ENCODE data around the gene FAM170B. TPM values are rescaled to one million over a fixed set of nuclear protein-coding genes. Genes with fewer than 3 reads are reported as not detected.

FAM170B gene
- total and polyA plus RNA-seq, 7 experiments from 2014 or later, result 0.15 TPM; not detected in 6

- no peak overlapping the region for H3K4me3 Mint-ChIP-seq
- H3K27me3 ChIP-seq (ENCODE audit: control insufficient read depth in 2 of 2, insufficient read depth in 2 of 2, low read length in 2 of 2), result peaks cover 0 to 4% of the 10 kb centered on the region in 2 donors
- H3K4me1 ChIP-seq (ENCODE audit: control insufficient read depth in 2 of 2, insufficient read depth in 2 of 2, low read length in 2 of 2), result no peaks in the 10 kb centered on the region
- no peaks in the 10 kb centered on the region for H3K36me3 ChIP-seq (ENCODE audit: control insufficient read depth in 2 of 3, insufficient read depth in 3 of 3, low read length in 3 of 3)
- intact Hi-C loops (cut with micrococcal nuclease), result no loop called here
- no peak overlapping the region for H3K4me3 ChIP-seq (ENCODE audit: low read length)
- ChIA-PET POLR2A (no interaction called here), CTCF (no interaction called here)
- H3K9me3 ChIP-seq (ENCODE audit: control insufficient read depth in 2 of 3, low read length in 3 of 3), result no peaks in the 10 kb centered on the region
- peaks cover 0 to 1% (median 0%) of the 10 kb centered on the region in 5 donors for H3K36me3 Mint-ChIP-seq
- peaks cover 0 to 7% (median 5%) of the 10 kb centered on the region in 7 donors for H3K4me1 Mint-ChIP-seq
- no peak overlapping the region for H3K27ac Mint-ChIP-seq
- ATAC-seq (no peak), DNase-seq (no peak)
- H3K27me3 Mint-ChIP-seq, result peaks cover 20 to 62% (median 24%) of the 10 kb centered on the region in 5 donors
- H3K27ac ChIP-seq (ENCODE audit: low read depth, low read length), result no peak overlapping the region
- H3K9me3 Mint-ChIP-seq, result peaks cover 0 to 4% (median 0%) of the 10 kb centered on the region in 11 donors
Observed at GRCh38 chr10:49117376-49118070, 16.3 kb downstream of the FAM170B start.

- no peak for DNase-seq
- no peaks in the 10 kb centered on the region for H3K9me3 ChIP-seq (ENCODE audit: control insufficient read depth in 2 of 3, low read length in 3 of 3)
- H3K27me3 ChIP-seq (ENCODE audit: control insufficient read depth in 2 of 2, insufficient read depth in 2 of 2, low read length in 2 of 2), result peaks cover 0 to 4% of the 10 kb centered on the region in 2 donors
- H3K27ac ChIP-seq (ENCODE audit: low read depth, low read length), result no peak overlapping the region
- ChIA-PET POLR2A (no interaction called here), CTCF (no interaction called here)
- Mint-ChIP-seq H3K4me1 (peaks cover 0 to 7% (median 5%) of the 10 kb centered on the region in 7 donors), H3K27me3 (peaks cover 20 to 63% (median 24%) of the 10 kb centered on the region in 5 donors), H3K27ac (no peak overlapping the region), H3K4me3 (no peak overlapping the region), H3K36me3 (peaks cover 0 to 1% (median 0%) of the 10 kb centered on the region in 5 donors), H3K9me3 (peaks cover 0 to 3% (median 0%) of the 10 kb centered on the region in 11 donors)
- H3K4me3 ChIP-seq (ENCODE audit: low read length), result no peak overlapping the region
- no peaks in the 10 kb centered on the region for H3K36me3 ChIP-seq (ENCODE audit: control insufficient read depth in 2 of 3, insufficient read depth in 3 of 3, low read length in 3 of 3)
- H3K4me1 ChIP-seq (ENCODE audit: control insufficient read depth in 2 of 2, insufficient read depth in 2 of 2, low read length in 2 of 2), result no peaks in the 10 kb centered on the region
- no peak for ATAC-seq
- intact Hi-C loops (cut with micrococcal nuclease), result no loop called here
Observed at GRCh38 chr10:49116509-49117375, 17.1 kb downstream of the FAM170B start.

- Histone ChIP-seq H3K27me3 (ENCODE audit: control insufficient read depth in 2 of 2, insufficient read depth in 2 of 2, low read length in 2 of 2) (peaks cover 0 to 4% of the 10 kb centered on the region in 2 donors), H3K27ac (ENCODE audit: low read depth, low read length) (no peak overlapping the region), H3K4me1 (ENCODE audit: control insufficient read depth in 2 of 2, insufficient read depth in 2 of 2, low read length in 2 of 2) (no peaks in the 10 kb centered on the region), H3K36me3 (ENCODE audit: control insufficient read depth in 2 of 3, insufficient read depth in 3 of 3, low read length in 3 of 3) (no peaks in the 10 kb centered on the region), H3K4me3 (ENCODE audit: low read length) (no peak overlapping the region), H3K9me3 (ENCODE audit: control insufficient read depth in 2 of 3, low read length in 3 of 3) (no peaks in the 10 kb centered on the region)
- DNase-seq (no peak), ATAC-seq (no peak)
- POLR2A ChIA-PET, result no interaction called here
- H3K9me3 Mint-ChIP-seq, result no peaks in the 10 kb centered on the region
- peaks cover 0 to 7% (median 5%) of the 10 kb centered on the region in 7 donors for H3K4me1 Mint-ChIP-seq
- peaks cover 0 to 1% (median 0%) of the 10 kb centered on the region in 5 donors for H3K36me3 Mint-ChIP-seq
- H3K27me3 Mint-ChIP-seq, result peaks cover 17 to 62% (median 28%) of the 10 kb centered on the region in 5 donors
- no peak overlapping the region for H3K27ac Mint-ChIP-seq
- intact Hi-C loops (cut with micrococcal nuclease), result no loop called here
- peak overlapping the region in 2 of 10 donors; percentile 30 to 36 for H3K4me3 Mint-ChIP-seq
- CTCF ChIA-PET, result no interaction called here
Observed at GRCh38 chr10:49115796-49116508, 17.9 kb downstream of the FAM170B start.

- H3K4me1 Mint-ChIP-seq, result peaks cover 0 to 7% (median 5%) of the 10 kb centered on the region in 7 donors
- H3K27me3 ChIP-seq (ENCODE audit: control insufficient read depth in 2 of 2, insufficient read depth in 2 of 2, low read length in 2 of 2), result peaks cover 0 to 4% of the 10 kb centered on the region in 2 donors
- ATAC-seq (peak; percentile 44), DNase-seq (peak in 1 of 9 donors; percentile 25)
- peaks cover 18 to 58% (median 28%) of the 10 kb centered on the region in 5 donors for H3K27me3 Mint-ChIP-seq
- H3K4me3 ChIP-seq (ENCODE audit: low read length), result no peak within 1 kb of the TSS
- CTCF ChIA-PET, result no interaction called here
- intact Hi-C loops (cut with micrococcal nuclease), result no loop called here
- no peaks in the 10 kb centered on the region for H3K9me3 Mint-ChIP-seq
- no peak within 1 kb of the TSS for H3K27ac ChIP-seq (ENCODE audit: low read depth, low read length)
- peaks cover 0 to 1% (median 0%) of the 10 kb centered on the region in 5 donors for H3K36me3 Mint-ChIP-seq
- H3K9me3 ChIP-seq (ENCODE audit: control insufficient read depth in 2 of 3, low read length in 3 of 3), result no peaks in the 10 kb centered on the region
- POLR2A ChIA-PET, result no interaction called here
- peak within 1 kb of the TSS in 5 of 10 donors; percentile 7 to 55 (median 25) for H3K4me3 Mint-ChIP-seq
- H3K4me1 ChIP-seq (ENCODE audit: control insufficient read depth in 2 of 2, insufficient read depth in 2 of 2, low read length in 2 of 2), result no peaks in the 10 kb centered on the region
- H3K36me3 ChIP-seq (ENCODE audit: control insufficient read depth in 2 of 3, insufficient read depth in 3 of 3, low read length in 3 of 3), result no peaks in the 10 kb centered on the region
- H3K27ac Mint-ChIP-seq, result no peak within 1 kb of the TSS
Observed at GRCh38 chr10:49115015-49115795, 18.6 kb downstream of the FAM170B start, which contains the start of gene VSTM4. TSS of gene VSTM4 (minus strand) at chr10:49115522. CDS start at chr10:49115485, 37 bp downstream.

- ATAC-seq (no peak), DNase-seq (no peak)
- Histone ChIP-seq H3K4me1 (ENCODE audit: control insufficient read depth in 2 of 2, insufficient read depth in 2 of 2, low read length in 2 of 2) (no peaks in the 10 kb centered on the region), H3K9me3 (ENCODE audit: control insufficient read depth in 2 of 3, low read length in 3 of 3) (no peaks in the 10 kb centered on the region), H3K36me3 (ENCODE audit: control insufficient read depth in 2 of 3, insufficient read depth in 3 of 3, low read length in 3 of 3) (no peaks in the 10 kb centered on the region), H3K4me3 (ENCODE audit: low read length) (no peak overlapping the region), H3K27me3 (ENCODE audit: control insufficient read depth in 2 of 2, insufficient read depth in 2 of 2, low read length in 2 of 2) (peaks cover 0 to 4% of the 10 kb centered on the region in 2 donors), H3K27ac (ENCODE audit: low read depth, low read length) (no peak overlapping the region)
- intact Hi-C loops (cut with micrococcal nuclease), result no loop called here
- peak overlapping the region in 5 of 10 donors; percentile 7 to 55 (median 25) for H3K4me3 Mint-ChIP-seq
- CTCF ChIA-PET, result no interaction called here
- no peaks in the 10 kb centered on the region for H3K9me3 Mint-ChIP-seq
- peaks cover 23 to 56% (median 28%) of the 10 kb centered on the region in 5 donors for H3K27me3 Mint-ChIP-seq
- peaks cover 0 to 1% (median 0%) of the 10 kb centered on the region in 5 donors for H3K36me3 Mint-ChIP-seq
- no peak overlapping the region for H3K27ac Mint-ChIP-seq
- POLR2A ChIA-PET, result no interaction called here
- H3K4me1 Mint-ChIP-seq, result peaks cover 0 to 7% (median 5%) of the 10 kb centered on the region in 7 donors
Observed at GRCh38 chr10:49114718-49115014, 19.2 kb downstream of the FAM170B start.

GRCh38 chr10:49113741-49114141 lies 20.1 kb downstream of the FAM170B start:
- H3K4me3 Mint-ChIP-seq, result no peak overlapping the region
- Histone ChIP-seq H3K27ac (ENCODE audit: low read depth, low read length) (no peak overlapping the region), H3K9me3 (ENCODE audit: control insufficient read depth in 2 of 3, low read length in 3 of 3) (no peaks in the 10 kb centered on the region), H3K4me3 (ENCODE audit: low read length) (no peak overlapping the region), H3K27me3 (ENCODE audit: control insufficient read depth in 2 of 2, insufficient read depth in 2 of 2, low read length in 2 of 2) (peaks cover 0 to 4% of the 10 kb centered on the region in 2 donors), H3K36me3 (ENCODE audit: control insufficient read depth in 2 of 3, insufficient read depth in 3 of 3, low read length in 3 of 3) (no peaks in the 10 kb centered on the region), H3K4me1 (ENCODE audit: control insufficient read depth in 2 of 2, insufficient read depth in 2 of 2, low read length in 2 of 2) (no peaks in the 10 kb centered on the region)
- peaks cover 0 to 1% (median 0%) of the 10 kb centered on the region in 5 donors for H3K36me3 Mint-ChIP-seq
- no peak for DNase-seq
- H3K4me1 Mint-ChIP-seq, result peaks cover 0 to 7% (median 5%) of the 10 kb centered on the region in 7 donors
- H3K9me3 Mint-ChIP-seq, result no peaks in the 10 kb centered on the region
- CTCF ChIA-PET, result interaction anchor here (0.6 kb wide), 1 partner anchor 559 kb away, joined by 5 read pairs; no protein-coding TSS in a partner anchor
- H3K27me3 Mint-ChIP-seq, result peaks cover 23 to 53% (median 31%) of the 10 kb centered on the region in 5 donors
- no peak overlapping the region for H3K27ac Mint-ChIP-seq
- POLR2A ChIA-PET, result no interaction called here
- intact Hi-C loops (cut with micrococcal nuclease), result no loop called here
- no peak for ATAC-seq

Data from naive thymus-derived CD4-positive, alpha-beta T cell (primary cell).